ENCODE measurements around the gene THBS1.

Gene THBS1

DNA sequence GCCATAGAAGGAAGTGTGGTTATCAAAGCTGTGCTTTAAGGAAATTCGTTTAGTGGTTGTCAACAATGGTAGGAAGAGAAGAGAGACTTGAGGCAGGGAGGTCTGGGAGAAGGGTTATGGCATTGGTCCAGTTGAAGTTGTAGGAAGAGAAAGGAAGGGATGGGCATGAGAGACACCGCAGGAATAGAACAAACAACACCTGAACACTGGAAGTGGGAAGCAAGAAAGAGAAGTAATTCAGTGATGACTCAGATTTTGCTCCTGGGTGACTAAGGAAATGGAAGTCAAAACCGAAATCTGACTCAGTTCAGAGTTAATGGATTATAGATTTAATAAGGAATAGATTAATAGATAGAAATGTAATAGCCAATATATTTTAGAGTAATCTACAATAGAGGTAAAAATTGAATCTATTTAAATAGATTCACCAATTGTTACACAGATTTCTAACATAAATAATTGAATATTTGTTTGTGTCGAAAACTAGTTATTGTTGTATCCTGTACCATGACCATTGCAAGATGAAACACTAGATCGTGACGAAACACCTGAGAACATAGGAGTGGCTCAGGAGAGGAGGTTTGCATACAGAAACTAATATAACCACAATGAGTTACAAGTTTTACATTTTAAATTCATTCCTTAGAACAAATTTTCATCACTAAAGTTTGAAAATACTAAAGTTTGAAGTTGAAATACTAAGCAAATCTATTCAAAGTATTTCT, 36.0 kb downstream of the THBS1 start:
- Histone ChIP-seq H3K27me3 (ENCODE audit: insufficient read depth, low read depth, severe bottlenecking) (no peaks in the 10 kb centered on the region), H3K4me3 (ENCODE audit: low read depth, low read length) (no peak overlapping the region), H3K36me3 (no peaks in the 10 kb centered on the region), H3K27ac (no peak overlapping the region), H3K9me3 (ENCODE audit: severe bottlenecking) (no peaks in the 10 kb centered on the region)
- no peak for DNase-seq
- TF ChIP-seq, protein P1, sequence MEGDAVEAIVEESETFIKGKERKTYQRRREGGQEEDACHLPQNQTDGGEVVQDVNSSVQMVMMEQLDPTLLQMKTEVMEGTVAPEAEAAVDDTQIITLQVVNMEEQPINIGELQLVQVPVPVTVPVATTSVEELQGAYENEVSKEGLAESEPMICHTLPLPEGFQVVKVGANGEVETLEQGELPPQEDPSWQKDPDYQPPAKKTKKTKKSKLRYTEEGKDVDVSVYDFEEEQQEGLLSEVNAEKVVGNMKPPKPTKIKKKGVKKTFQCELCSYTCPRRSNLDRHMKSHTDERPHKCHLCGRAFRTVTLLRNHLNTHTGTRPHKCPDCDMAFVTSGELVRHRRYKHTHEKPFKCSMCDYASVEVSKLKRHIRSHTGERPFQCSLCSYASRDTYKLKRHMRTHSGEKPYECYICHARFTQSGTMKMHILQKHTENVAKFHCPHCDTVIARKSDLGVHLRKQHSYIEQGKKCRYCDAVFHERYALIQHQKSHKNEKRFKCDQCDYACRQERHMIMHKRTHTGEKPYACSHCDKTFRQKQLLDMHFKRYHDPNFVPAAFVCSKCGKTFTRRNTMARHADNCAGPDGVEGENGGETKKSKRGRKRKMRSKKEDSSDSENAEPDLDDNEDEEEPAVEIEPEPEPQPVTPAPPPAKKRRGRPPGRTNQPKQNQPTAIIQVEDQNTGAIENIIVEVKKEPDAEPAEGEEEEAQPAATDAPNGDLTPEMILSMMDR (IDR thresholded peaks at IDR 0.05; ENCODE audit: low read depth, low read length) = no peak

DNA sequence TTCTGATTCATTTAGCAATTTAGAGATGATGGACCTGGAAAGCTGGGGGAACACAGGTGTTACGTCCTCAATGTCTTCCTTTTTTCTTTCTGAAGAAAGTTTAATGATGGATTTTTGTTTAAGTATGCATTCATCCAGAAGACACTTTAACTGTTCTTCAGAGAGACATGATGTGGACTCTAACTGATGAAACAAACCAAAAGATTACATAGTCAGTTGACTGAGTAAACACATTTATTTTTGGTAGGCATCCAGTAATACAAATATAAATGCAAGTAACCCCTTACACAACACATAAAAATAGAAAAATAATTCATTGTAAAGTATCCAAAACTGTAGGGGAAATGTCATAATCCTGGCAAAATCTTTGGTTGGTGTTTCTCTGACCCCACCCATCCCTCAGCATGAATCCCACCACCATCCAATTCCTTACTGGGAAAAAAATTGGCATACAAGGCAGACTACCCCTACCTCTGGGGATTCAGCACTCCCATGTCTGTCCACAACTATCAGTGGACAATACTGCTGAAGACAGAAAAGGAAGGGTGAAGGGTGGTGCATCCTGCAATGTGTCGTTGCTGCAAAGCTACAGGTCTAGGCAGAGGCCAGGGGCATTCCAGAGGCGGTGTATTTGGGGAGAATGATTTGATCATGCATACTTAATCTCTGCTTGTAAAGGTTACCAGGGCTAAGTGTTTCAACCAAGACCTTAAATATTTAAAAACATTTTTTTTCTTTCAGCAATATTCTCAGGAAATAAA, 37.4 kb downstream of the THBS1 start:
- Histone ChIP-seq H3K9me3 (ENCODE audit: severe bottlenecking) (no peaks in the 10 kb centered on the region), H3K4me3 (ENCODE audit: low read depth, low read length) (no peak overlapping the region), H3K27me3 (ENCODE audit: insufficient read depth, low read depth, severe bottlenecking) (no peaks in the 10 kb centered on the region), H3K36me3 (no peaks in the 10 kb centered on the region), H3K27ac (no peak overlapping the region)
- TF ChIP-seq, protein P1 (IDR thresholded peaks at IDR 0.05; ENCODE audit: low read depth, low read length) = no peak
- no peak for DNase-seq

DNA sequence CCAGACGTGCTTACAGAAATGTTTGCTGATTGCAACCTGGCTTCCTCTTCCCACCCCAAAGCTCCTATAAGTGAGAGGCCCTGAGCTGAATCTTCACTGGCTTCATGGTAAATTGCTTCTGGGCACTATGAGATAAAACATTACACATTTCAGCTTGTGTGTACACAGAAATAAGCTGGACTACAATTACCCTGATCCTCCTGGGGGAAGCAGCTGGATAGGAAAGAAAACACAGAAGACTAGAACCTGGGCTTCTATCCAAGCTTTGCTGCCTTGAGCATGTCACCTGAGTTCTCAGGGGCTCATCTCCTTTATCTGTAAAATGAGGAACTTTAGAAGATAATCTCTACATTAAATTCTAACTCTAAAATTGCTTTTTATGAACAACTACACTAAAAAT, 40.3 kb downstream of the THBS1 start:
- no peak for DNase-seq
- no peak overlapping the region for H3K4me3 ChIP-seq (ENCODE audit: low read depth, low read length)
- TF ChIP-seq, protein P1 (IDR thresholded peaks at IDR 0.05; ENCODE audit: low read depth, low read length) = no peak

DNA sequence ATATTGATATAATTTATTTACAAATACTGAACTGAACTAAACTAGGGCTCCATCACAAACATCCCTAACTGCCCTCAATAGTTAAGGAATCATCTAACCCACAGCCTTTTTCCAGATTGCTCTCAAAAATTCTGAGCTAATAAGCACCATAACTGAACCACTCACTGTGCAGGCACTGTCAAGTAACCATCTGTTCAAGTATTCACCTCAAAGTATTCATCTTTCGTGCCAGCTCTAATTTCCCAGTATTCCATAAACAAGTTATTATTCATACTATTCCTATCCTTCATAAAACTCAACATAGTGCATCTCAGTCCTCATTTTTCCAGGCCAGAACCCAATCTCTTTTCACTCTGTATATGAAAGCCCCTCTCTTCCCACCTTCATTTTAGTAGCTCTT, 41.1 kb downstream of the THBS1 start:
- DNase-seq = no peak
- H3K27me3 ChIP-seq (ENCODE audit: insufficient read depth, low read depth, severe bottlenecking) = no peaks in the 10 kb centered on the region
- H3K9me3 ChIP-seq (ENCODE audit: severe bottlenecking) = no peaks in the 10 kb centered on the region
- H3K27ac ChIP-seq = no peak overlapping the region
- no peak overlapping the region for H3K4me3 ChIP-seq (ENCODE audit: low read depth, low read length)
- TF ChIP-seq, protein P1 (IDR thresholded peaks at IDR 0.05; ENCODE audit: low read depth, low read length) = no peak
- H3K36me3 ChIP-seq = no peaks in the 10 kb centered on the region

More for the DNA sequence above, 40.3 kb downstream of the THBS1 start:
- no peak overlapping the region for H3K27ac ChIP-seq
- no peaks in the 10 kb centered on the region for H3K9me3 ChIP-seq (ENCODE audit: severe bottlenecking)
- no peaks in the 10 kb centered on the region for H3K36me3 ChIP-seq
- H3K27me3 ChIP-seq (ENCODE audit: insufficient read depth, low read depth, severe bottlenecking) = no peaks in the 10 kb centered on the region

DNA sequence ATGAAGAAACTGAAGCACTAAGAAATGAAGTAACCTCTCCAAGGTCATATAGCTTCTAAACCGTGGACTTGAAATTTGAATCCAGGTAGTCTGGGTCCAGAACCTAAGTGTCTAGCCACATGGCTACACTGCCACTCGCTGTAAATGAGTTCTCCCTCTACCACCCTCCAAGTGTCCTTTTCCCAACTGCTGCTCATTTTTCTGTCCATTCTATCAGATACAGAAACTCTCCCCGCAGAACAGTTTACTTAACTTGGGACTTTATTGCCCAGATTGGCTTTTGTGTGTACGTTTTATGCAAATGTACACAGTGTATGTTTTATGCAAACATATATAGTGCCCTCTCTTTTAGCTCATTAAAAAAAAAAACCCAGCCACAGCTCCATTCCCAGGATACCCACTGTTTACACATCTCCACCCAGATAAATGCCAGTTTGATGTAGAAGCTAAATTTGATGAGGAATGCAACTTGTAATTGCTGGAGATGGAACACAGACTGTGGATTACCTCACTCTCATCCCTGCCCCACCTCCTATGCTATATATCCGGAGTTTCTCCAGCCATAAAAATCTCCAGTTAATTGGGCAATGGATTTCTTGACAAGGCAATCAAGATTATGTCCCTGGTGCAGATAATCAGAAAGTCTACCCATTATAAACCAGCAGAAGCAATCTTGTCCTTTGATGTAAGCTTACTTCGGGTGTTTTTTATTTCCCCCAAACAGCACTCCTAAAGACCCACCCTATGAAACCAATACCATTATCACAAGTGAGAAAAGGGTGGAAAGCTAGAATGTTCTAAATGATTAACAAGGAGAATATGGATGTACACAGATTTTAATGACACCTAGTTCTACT, 42.0 kb downstream of the THBS1 start:
- H3K4me3 ChIP-seq (ENCODE audit: low read depth, low read length) = no peak overlapping the region
- TF ChIP-seq, protein P1 (IDR thresholded peaks at IDR 0.05; ENCODE audit: low read depth, low read length) = no peak
- no peaks in the 10 kb centered on the region for H3K36me3 ChIP-seq
- H3K27me3 ChIP-seq (ENCODE audit: insufficient read depth, low read depth, severe bottlenecking) = no peaks in the 10 kb centered on the region
- H3K9me3 ChIP-seq (ENCODE audit: severe bottlenecking) = no peaks in the 10 kb centered on the region
- H3K27ac ChIP-seq = no peak overlapping the region
- no peak for DNase-seq

Data from WERI-Rb-1 (cell line).